GM23338 (cell line): ENCODE data around the gene C11orf24. TPM values are rescaled to one million over a fixed set of nuclear protein-coding genes. Genes with fewer than 3 reads are reported as not detected.

Experiments
- ATAC-seq: fragments of 200-7000 bp; cut with Tn5 transposase; 3 replicates; pipeline ENCODE4 v1.9.1; 2020
- DNase-seq: peaks from one replicate; pipeline ENCODE4 v3.0.0-alpha.2; 2015; ENCODE audit warnings: low spot score
- H2AFZ ChIP-seq: fragments of 200-600 bp; sonication (generic); 2 replicates; pipeline ENCODE4 v1.8.0; 2016; ENCODE audit warnings: antibody characterized with exemption, mild to moderate bottlenecking, moderate library complexity
- H3F3A ChIP-seq: fragments of 200-600 bp; sonication (generic); replicated peaks from 2 replicates; pipeline ENCODE4 v1.8.0; 2017; ENCODE audit warnings: antibody characterized with exemption, mixed run types, low read depth
- H3K27ac ChIP-seq: fragments of 200-600 bp; sonication (generic); 2 replicates; pipeline ENCODE4 v1.6.1; 2016; ENCODE audit warnings: low read depth
- H3K27me3 ChIP-seq: fragments of 200-600 bp; sonication (generic); 2 replicates; pipeline ENCODE4 v1.8.0; 2016; ENCODE audit warnings: mild to moderate bottlenecking, mixed run types, moderate library complexity; ENCODE audit not compliant: insufficient read depth
- H3K36me3 ChIP-seq: fragments of 200-600 bp; sonication (generic); 2 replicates; pipeline ENCODE4 v1.8.0; 2016; ENCODE audit warnings: mild to moderate bottlenecking; ENCODE audit not compliant: insufficient read depth
- H3K4me1 ChIP-seq: fragments of 200-600 bp; sonication (generic); 2 replicates; pipeline ENCODE4 v1.8.0; 2016; ENCODE audit warnings: mild to moderate bottlenecking, moderate library complexity; ENCODE audit not compliant: insufficient read depth
- H3K4me2 ChIP-seq: fragments of 200-600 bp; sonication (generic); 2 replicates; pipeline ENCODE4 v1.7.1; 2017; ENCODE audit warnings: mixed run types
- H3K4me3 ChIP-seq: fragments of 200-600 bp; sonication (generic); 2 replicates; pipeline ENCODE4 v1.6.1; 2016; ENCODE audit warnings: mixed run types
- H3K79me2 ChIP-seq: fragments of 200-600 bp; sonication (generic); replicated peaks from 2 replicates; pipeline ENCODE4 v1.8.0; 2017; ENCODE audit warnings: mild to moderate bottlenecking; ENCODE audit not compliant: insufficient read depth
- H3K9me2 ChIP-seq: fragments of 200-600 bp; sonication (generic); 2 replicates; pipeline ENCODE4 v1.8.0; 2017; ENCODE audit not compliant: insufficient read depth
- H4K20me1 ChIP-seq: fragments of 200-600 bp; sonication (generic); replicated peaks from 2 replicates; pipeline ENCODE4 v1.8.0; 2017; ENCODE audit warnings: mild to moderate bottlenecking; ENCODE audit not compliant: insufficient read depth
- H3K27ac Mint-ChIP-seq: 2 replicates; pipeline ENCODE4 v1.8.0; 2020; ENCODE audit warnings: inconsistent platforms, mild to moderate bottlenecking, moderate library complexity, mixed read lengths
- H3K27me3 Mint-ChIP-seq: 3 replicates; pipeline ENCODE4 v1.8.0; 2022; ENCODE audit warnings: low read depth, mild to moderate bottlenecking, moderate library complexity, mixed read lengths, inconsistent platforms; ENCODE audit not compliant: insufficient read depth, poor library complexity
- H3K36me3 Mint-ChIP-seq: 3 replicates; pipeline ENCODE4 v1.8.0; 2021; ENCODE audit warnings: low read depth, mild to moderate bottlenecking, inconsistent platforms, moderate library complexity, mixed read lengths
- H3K4me1 Mint-ChIP-seq: 3 replicates; pipeline ENCODE4 v1.8.0; 2020; ENCODE audit warnings: mild to moderate bottlenecking, inconsistent platforms, mixed read lengths
- H3K4me3 Mint-ChIP-seq: 3 replicates; pipeline ENCODE4 v1.8.0; 2021; ENCODE audit warnings: moderate library complexity, mild to moderate bottlenecking, inconsistent platforms, mixed read lengths
- H3K9me3 Mint-ChIP-seq: 3 replicates; pipeline ENCODE4 v1.8.0; 2020; ENCODE audit warnings: moderate library complexity, mild to moderate bottlenecking, inconsistent platforms, mixed read lengths
- CREB1 ChIP-seq: fragments of 250-450 bp; sonication (Bioruptor Pico); IDR thresholded peaks from 2 replicates; pipeline ENCODE4 v1.5.0; 2020; ENCODE audit warnings: low read depth, mild to moderate bottlenecking, moderate library complexity
- ETS1 ChIP-seq: IDR thresholded peaks from 2 replicates; pipeline ENCODE4 v1.6.1; 2016; ENCODE audit warnings: antibody characterized with exemption
- EZH2phosphoT487 ChIP-seq: fragments of 200-600 bp; sonication (generic); IDR thresholded peaks from one replicate; pipeline ENCODE4 v1.8.1; 2018; ENCODE audit warnings: antibody characterized with exemption; ENCODE audit not compliant: unreplicated experiment
- NANOG ChIP-seq: IDR thresholded peaks from 2 replicates; pipeline ENCODE4 v1.6.1; 2016; ENCODE audit warnings: antibody characterized with exemption, borderline replicate concordance
- polyA plus RNA-seq: library from polyadenylated mRNA; unstranded; fragments of >200 nt; fragmentation: Nextera tagmentation; extraction: Ambion mirVana; gene quantifications from 2 replicates; pipeline ENCODE4 v1.2.1, GENCODE V29; 2016
- total RNA-seq: library from RNA; depleted of rRNA; stranded (reverse); fragments of >200 nt; shearing (Covaris generic); gene quantifications from 2 replicates; pipeline ENCODE4 v1.2.3, GENCODE V29; 2014
- TF ChIP-seq, protein P1 (sequence below): fragments of 250-450 bp; sonication (Bioruptor Pico); IDR thresholded peaks from 2 replicates; pipeline ENCODE4 v1.5.0; 2020; ENCODE audit warnings: mild to moderate bottlenecking, moderate library complexity

The C11orf24 gene
- total and polyA plus RNA-seq, 2 experiments from 2014 or later = 49.8 to 57.5 TPM

- TF ChIP-seq CREB1 (CRISPR knock-in tag) = no peak
- no peak for TF ChIP-seq EZH2phosphoT487
Measured at GRCh38 chr11:68282861-68283230, 11.1 kb upstream of the C11orf24 start (continued).

- no peak for TF ChIP-seq ETS1
- no peak for TF ChIP-seq EZH2phosphoT487
- TF ChIP-seq, protein P1, sequence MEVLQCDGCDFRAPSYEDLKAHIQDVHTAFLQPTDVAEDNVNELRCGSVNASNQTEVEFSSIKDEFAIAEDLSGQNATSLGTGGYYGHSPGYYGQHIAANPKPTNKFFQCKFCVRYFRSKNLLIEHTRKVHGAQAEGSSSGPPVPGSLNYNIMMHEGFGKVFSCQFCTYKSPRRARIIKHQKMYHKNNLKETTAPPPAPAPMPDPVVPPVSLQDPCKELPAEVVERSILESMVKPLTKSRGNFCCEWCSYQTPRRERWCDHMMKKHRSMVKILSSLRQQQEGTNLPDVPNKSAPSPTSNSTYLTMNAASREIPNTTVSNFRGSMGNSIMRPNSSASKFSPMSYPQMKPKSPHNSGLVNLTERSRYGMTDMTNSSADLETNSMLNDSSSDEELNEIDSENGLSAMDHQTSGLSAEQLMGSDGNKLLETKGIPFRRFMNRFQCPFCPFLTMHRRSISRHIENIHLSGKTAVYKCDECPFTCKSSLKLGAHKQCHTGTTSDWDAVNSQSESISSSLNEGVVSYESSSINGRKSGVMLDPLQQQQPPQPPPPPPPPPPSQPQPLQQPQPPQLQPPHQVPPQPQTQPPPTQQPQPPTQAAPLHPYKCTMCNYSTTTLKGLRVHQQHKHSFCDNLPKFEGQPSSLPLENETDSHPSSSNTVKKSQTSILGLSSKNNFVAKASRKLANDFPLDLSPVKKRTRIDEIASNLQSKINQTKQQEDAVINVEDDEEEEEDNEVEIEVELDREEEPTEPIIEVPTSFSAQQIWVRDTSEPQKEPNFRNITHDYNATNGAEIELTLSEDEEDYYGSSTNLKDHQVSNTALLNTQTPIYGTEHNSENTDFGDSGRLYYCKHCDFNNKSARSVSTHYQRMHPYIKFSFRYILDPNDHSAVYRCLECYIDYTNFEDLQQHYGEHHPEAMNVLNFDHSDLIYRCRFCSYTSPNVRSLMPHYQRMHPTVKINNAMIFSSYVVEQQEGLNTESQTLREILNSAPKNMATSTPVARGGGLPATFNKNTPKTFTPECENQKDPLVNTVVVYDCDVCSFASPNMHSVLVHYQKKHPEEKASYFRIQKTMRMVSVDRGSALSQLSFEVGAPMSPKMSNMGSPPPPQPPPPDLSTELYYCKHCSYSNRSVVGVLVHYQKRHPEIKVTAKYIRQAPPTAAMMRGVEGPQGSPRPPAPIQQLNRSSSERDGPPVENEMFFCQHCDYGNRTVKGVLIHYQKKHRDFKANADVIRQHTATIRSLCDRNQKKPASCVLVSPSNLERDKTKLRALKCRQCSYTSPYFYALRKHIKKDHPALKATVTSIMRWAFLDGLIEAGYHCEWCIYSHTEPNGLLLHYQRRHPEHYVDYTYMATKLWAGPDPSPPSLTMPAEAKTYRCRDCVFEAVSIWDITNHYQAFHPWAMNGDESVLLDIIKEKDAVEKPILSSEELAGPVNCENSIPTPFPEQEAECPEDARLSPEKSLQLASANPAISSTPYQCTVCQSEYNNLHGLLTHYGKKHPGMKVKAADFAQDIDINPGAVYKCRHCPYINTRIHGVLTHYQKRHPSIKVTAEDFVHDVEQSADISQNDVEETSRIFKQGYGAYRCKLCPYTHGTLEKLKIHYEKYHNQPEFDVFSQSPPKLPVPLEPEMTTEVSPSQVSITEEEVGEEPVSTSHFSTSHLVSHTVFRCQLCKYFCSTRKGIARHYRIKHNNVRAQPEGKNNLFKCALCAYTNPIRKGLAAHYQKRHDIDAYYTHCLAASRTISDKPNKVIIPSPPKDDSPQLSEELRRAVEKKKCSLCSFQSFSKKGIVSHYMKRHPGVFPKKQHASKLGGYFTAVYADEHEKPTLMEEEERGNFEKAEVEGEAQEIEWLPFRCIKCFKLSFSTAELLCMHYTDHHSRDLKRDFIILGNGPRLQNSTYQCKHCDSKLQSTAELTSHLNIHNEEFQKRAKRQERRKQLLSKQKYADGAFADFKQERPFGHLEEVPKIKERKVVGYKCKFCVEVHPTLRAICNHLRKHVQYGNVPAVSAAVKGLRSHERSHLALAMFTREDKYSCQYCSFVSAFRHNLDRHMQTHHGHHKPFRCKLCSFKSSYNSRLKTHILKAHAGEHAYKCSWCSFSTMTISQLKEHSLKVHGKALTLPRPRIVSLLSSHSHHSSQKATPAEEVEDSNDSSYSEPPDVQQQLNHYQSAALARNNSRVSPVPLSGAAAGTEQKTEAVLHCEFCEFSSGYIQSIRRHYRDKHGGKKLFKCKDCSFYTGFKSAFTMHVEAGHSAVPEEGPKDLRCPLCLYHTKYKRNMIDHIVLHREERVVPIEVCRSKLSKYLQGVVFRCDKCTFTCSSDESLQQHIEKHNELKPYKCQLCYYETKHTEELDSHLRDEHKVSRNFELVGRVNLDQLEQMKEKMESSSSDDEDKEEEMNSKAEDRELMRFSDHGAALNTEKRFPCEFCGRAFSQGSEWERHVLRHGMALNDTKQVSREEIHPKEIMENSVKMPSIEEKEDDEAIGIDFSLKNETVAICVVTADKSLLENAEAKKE = no peak
- no peak for TF ChIP-seq NANOG
- Mint-ChIP-seq H3K27me3 (peaks cover 8% of the 10 kb centered on the region), H3K27ac (no peak overlapping the region), H3K4me1 (peaks cover 3% of the 10 kb centered on the region; the same call in 2 of the 3 replicates), H3K4me3 (no peak overlapping the region), H3K36me3 (no peaks in the 10 kb centered on the region), H3K9me3 (peaks cover 2% of the 10 kb centered on the region; the same call in 1 of the 3 replicates)
- no peak overlapping the region for H3K4me2 ChIP-seq
- H3K79me2 ChIP-seq = no peaks in the 10 kb centered on the region
- H3K36me3 ChIP-seq = no peaks in the 10 kb centered on the region
- no peaks in the 10 kb centered on the region for H4K20me1 ChIP-seq
- H2AFZ ChIP-seq = no peak overlapping the region; the same call in 1 of the 2 replicates
- no peaks in the 10 kb centered on the region for H3K27me3 ChIP-seq
- ATAC-seq = no peak
- H3K27ac ChIP-seq = no peak overlapping the region
- no peak for DNase-seq
- H3K4me1 ChIP-seq = no peaks in the 10 kb centered on the region
- H3F3A ChIP-seq = no peaks in the 10 kb centered on the region
- H3K4me3 ChIP-seq = no peak overlapping the region
- H3K9me2 ChIP-seq = no peaks in the 10 kb centered on the region
Measured at GRCh38 chr11:68282141-68282860, 10.5 kb upstream of the C11orf24 start.
